Measurements from ENCODE around the gene MPG. TPM values are rescaled to one million over a fixed set of nuclear protein-coding genes. Genes with fewer than 3 reads are reported as not detected.

The MPG gene
- total RNA-seq, 1 donor from 2014 or later = 78.6 TPM

GRCh38 chr16:64914-65255, 13.1 kb upstream of the MPG start:
- Mint-ChIP-seq H3K4me1 (ENCODE audit: low read depth) (peaks cover 7% of the 10 kb centered on the region), H3K4me3 (ENCODE audit: low read depth) (no peak overlapping the region), H3K27me3 (ENCODE audit: low read depth) (peaks cover 13% of the 10 kb centered on the region), H3K36me3 (ENCODE audit: low read depth) (no peaks in the 10 kb centered on the region), H3K27ac (no peak overlapping the region), H3K9me3 (no peaks in the 10 kb centered on the region)
- intact Hi-C loops (cut with micrococcal nuclease) = loop anchor here (1.0 kb wide), 2 partner anchors 12 to 32 kb away; partner anchors contain the start of genes POLR3K and SNRNP25
- no peak for DNase-seq (ENCODE audit: low spot score)

- H3K9me3 Mint-ChIP-seq = no peaks in the 10 kb centered on the region
- peaks cover 7% of the 10 kb centered on the region for H3K4me1 Mint-ChIP-seq (ENCODE audit: low read depth)
Observed at GRCh38 chr16:65745-66144, 12.3 kb upstream of the MPG start.

GRCh38 chr16:66309-67182, 11.5 kb upstream of the MPG start:
- DNase-seq (ENCODE audit: low spot score) = no peak
- Mint-ChIP-seq H3K27ac (no peak overlapping the region), H3K27me3 (ENCODE audit: low read depth) (peaks cover 25% of the 10 kb centered on the region), H3K9me3 (no peaks in the 10 kb centered on the region), H3K4me1 (ENCODE audit: low read depth) (peaks cover 7% of the 10 kb centered on the region), H3K36me3 (ENCODE audit: low read depth) (no peaks in the 10 kb centered on the region), H3K4me3 (ENCODE audit: low read depth) (no peak overlapping the region)
- intact Hi-C loops (cut with micrococcal nuclease) = no loop called here

More at GRCh38 chr16:65745-66144, 12.3 kb upstream of the MPG start:
- H3K36me3 Mint-ChIP-seq (ENCODE audit: low read depth) = no peaks in the 10 kb centered on the region
- H3K27me3 Mint-ChIP-seq (ENCODE audit: low read depth) = peaks cover 22% of the 10 kb centered on the region
- intact Hi-C loops (cut with micrococcal nuclease) = loop anchor here (1.0 kb wide), 2 partner anchors 12 to 32 kb away; partner anchors contain the start of genes POLR3K and SNRNP25
- no peak overlapping the region for H3K27ac Mint-ChIP-seq
- H3K4me3 Mint-ChIP-seq (ENCODE audit: low read depth) = no peak overlapping the region
- peak; percentile 76 for DNase-seq (ENCODE audit: low spot score)

DNA sequence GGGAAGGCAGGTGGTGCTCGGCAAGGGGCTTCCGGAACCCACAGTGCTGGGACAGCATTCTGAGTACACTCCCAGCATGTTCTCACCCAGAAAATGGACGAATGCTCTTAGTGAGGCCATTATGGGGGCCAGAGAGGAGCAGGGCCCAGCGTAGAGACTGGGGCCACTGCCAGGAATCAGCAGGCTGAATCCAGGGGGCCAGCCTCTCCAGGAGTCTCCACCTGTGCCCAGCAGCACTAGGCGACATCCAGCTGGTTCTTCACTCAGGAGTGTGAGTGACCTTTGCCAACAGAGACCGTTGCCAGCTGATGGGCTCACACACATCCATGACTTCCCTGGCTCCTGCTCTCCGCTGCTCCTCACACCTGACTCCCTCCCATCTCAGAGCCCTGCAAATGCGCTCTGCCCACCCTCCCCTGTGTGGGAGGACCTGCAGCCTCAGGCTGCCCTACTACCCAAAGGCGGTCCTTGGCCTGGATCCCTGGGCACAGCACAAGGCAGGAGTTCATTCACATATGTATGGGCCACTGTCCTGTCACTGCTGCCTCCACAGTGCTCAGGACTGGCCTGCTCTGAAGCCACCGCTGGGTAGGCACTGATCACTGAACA, 10.7 kb upstream of the MPG start:
- no peak overlapping the region for H3K27ac Mint-ChIP-seq
- H3K36me3 Mint-ChIP-seq (ENCODE audit: low read depth) = no peaks in the 10 kb centered on the region
- no peak overlapping the region for H3K4me3 Mint-ChIP-seq (ENCODE audit: low read depth)

GRCh38 chr16:67884-68789, 9.9 kb upstream of the MPG start:
- Mint-ChIP-seq H3K27ac (no peak overlapping the region), H3K4me1 (ENCODE audit: low read depth) (peaks cover 9% of the 10 kb centered on the region), H3K4me3 (ENCODE audit: low read depth) (no peak overlapping the region), H3K36me3 (ENCODE audit: low read depth) (no peaks in the 10 kb centered on the region), H3K27me3 (ENCODE audit: low read depth) (peaks cover 33% of the 10 kb centered on the region), H3K9me3 (no peaks in the 10 kb centered on the region)
- no peak for DNase-seq (ENCODE audit: low spot score)
- intact Hi-C loops (cut with micrococcal nuclease) = no loop called here

More for the DNA sequence above, 10.7 kb upstream of the MPG start:
- no peak for DNase-seq (ENCODE audit: low spot score)
- H3K9me3 Mint-ChIP-seq = no peaks in the 10 kb centered on the region
- peaks cover 29% of the 10 kb centered on the region for H3K27me3 Mint-ChIP-seq (ENCODE audit: low read depth)
- H3K4me1 Mint-ChIP-seq (ENCODE audit: low read depth) = peaks cover 7% of the 10 kb centered on the region
- intact Hi-C loops (cut with micrococcal nuclease) = no loop called here

- peaks cover 42% of the 10 kb centered on the region for H3K27me3 Mint-ChIP-seq (ENCODE audit: low read depth)
- no peaks in the 10 kb centered on the region for H3K36me3 Mint-ChIP-seq (ENCODE audit: low read depth)
- no peak overlapping the region for H3K27ac Mint-ChIP-seq
- no peak overlapping the region for H3K4me3 Mint-ChIP-seq (ENCODE audit: low read depth)
- H3K4me1 Mint-ChIP-seq (ENCODE audit: low read depth) = peaks cover 9% of the 10 kb centered on the region
- no peaks in the 10 kb centered on the region for H3K9me3 Mint-ChIP-seq
- intact Hi-C loops (cut with micrococcal nuclease) = no loop called here
- DNase-seq (ENCODE audit: low spot score) = no peak
Observed at GRCh38 chr16:69181-69580, 8.8 kb upstream of the MPG start.

DNA sequence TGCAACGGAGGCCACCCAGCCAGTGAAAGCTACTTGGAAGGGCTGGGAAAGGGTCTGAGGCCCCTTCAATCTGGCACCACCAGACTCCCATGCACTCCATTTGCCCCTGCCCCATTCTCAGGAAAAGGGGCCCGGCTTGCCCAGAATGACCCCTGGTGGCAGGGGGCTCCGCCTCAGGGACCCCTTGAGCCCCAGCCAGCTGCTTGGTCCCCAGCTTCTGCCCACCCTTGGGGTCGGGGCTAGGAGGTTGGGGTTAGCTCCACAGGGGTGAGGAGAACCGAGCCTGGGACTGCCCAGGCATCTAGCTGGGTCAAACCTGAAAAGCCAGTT, 6.8 kb upstream of the MPG start:
- no peaks in the 10 kb centered on the region for H3K36me3 Mint-ChIP-seq (ENCODE audit: low read depth)
- H3K9me3 Mint-ChIP-seq = no peaks in the 10 kb centered on the region
- no peak overlapping the region for H3K4me3 Mint-ChIP-seq (ENCODE audit: low read depth)
- H3K4me1 Mint-ChIP-seq (ENCODE audit: low read depth) = peaks cover 5% of the 10 kb centered on the region
- H3K27ac Mint-ChIP-seq = no peak overlapping the region
- peaks cover 52% of the 10 kb centered on the region for H3K27me3 Mint-ChIP-seq (ENCODE audit: low read depth)
- intact Hi-C loops (cut with micrococcal nuclease) = loop anchor here (1.0 kb wide), 1 partner anchor 23 kb away; no protein-coding TSS in a partner anchor
- DNase-seq (ENCODE audit: low spot score) = no peak

DNA sequence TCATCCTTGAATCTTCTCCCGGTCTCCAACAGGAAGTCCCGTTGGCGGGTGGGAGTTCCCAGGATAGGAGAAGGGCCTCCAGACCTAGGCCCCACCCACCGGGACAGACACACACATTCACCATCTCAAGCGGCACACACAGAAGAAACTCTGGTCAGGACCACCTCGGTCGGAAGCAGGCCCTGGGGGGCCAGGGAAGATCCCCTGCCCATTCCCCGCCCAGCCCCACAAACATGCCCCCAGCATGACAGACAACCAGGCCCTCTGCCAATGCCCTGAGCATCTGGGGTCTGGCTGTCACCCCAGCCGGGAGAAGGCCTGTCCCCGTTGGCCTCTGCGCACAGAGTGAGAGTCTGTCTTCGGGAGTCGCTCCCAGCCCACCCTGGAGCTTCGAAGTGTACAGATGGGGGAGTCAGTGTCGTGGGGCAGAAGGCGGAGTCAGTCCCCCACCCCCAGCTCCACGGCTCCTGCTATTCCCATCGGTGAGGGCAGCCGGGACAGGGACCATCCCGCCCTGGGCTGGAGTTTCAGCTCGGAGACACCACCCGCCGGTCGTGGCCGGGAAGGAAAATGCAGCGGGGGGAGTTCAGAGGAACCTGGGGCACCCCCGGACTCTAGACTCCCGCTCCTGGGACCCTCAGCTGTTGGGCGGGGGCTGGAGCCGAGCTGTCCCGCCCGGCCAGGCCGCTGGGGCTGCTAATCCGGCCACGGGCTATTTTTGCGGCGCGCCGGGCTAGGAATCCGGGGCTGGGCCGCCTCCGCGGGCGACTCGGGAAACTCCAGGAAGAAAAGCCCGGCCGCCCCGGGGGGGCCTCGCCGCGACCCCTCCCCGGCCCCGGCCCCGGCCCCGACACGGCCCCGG, 6.3 kb upstream of the MPG start:
- H3K27me3 Mint-ChIP-seq (ENCODE audit: low read depth) = peaks cover 52% of the 10 kb centered on the region
- intact Hi-C loops (cut with micrococcal nuclease) = loop anchor here (1.0 kb wide), 1 partner anchor 23 kb away; no protein-coding TSS in a partner anchor
- no peak for DNase-seq (ENCODE audit: low spot score)
- peaks cover 11% of the 10 kb centered on the region for H3K4me1 Mint-ChIP-seq (ENCODE audit: low read depth)
- H3K36me3 Mint-ChIP-seq (ENCODE audit: low read depth) = no peaks in the 10 kb centered on the region
- no peaks in the 10 kb centered on the region for H3K9me3 Mint-ChIP-seq
- no peak overlapping the region for H3K27ac Mint-ChIP-seq
- H3K4me3 Mint-ChIP-seq (ENCODE audit: low read depth) = no peak overlapping the region

DNA sequence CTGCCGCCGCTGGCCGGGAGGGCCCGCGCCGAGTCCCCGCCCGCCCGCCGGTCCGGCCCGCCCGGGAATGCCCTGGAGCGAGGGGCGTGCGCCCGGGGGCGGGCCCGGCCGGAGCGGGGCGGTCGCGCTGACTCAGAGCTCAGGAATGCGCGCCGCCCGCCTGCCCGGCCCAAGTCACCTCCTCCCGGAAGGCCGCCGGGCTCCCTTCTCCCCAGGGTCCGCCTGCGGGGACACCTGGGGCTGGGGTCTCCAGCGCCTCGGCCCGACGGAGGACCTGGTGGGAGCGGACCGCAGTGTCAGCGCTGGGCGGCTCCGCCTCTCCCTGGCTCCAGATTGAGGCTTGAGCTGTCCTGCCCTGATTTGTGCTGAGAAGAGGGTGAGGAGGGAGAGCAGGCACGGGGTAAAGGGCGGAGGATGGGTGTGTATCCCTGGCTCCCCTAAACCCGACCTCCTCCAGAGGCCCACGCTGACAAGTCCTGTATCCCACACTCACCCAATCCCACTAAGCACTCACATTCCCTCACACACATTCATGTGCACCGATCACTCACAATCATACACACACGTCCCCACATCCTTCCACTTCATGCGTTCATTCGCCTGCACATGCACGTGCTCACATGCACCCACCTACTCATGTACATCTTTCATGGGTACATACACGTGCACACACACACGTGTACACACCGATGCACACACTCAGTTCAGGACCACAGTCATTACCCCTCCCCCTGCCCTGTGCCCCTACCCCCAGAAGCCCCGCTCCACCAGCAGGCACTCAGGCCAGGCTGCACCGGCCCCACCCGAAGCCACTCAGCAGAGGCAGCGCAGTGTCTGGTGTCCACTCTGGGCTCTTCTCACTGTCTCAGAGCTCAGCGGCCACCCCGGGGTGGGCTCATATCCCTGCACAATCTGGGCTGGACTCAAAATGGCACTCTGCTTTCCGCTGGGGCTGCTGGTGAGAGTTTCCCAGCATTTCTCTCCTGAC, 5.2 kb upstream of the MPG start, which contains the start of gene RHBDF1:
Gene RHBDF1 (minus strand): TSS at position 71 of the 988 bp plus-strand sequence. CDS start 7,616 bp downstream, outside the sequence.
- DNase-seq (ENCODE audit: low spot score) = no peak
- Mint-ChIP-seq H3K9me3 (no peaks in the 10 kb centered on the region), H3K4me1 (ENCODE audit: low read depth) (peaks cover 17% of the 10 kb centered on the region), H3K36me3 (ENCODE audit: low read depth) (no peaks in the 10 kb centered on the region), H3K27me3 (ENCODE audit: low read depth) (peaks cover 45% of the 10 kb centered on the region), H3K27ac (no peak within 1 kb of the TSS), H3K4me3 (ENCODE audit: low read depth) (peak within 1 kb of the TSS; percentile 46)
- intact Hi-C loops (cut with micrococcal nuclease) = no loop called here

GRCh38 chr16:74051-74746, 3.8 kb upstream of the MPG start:
- Mint-ChIP-seq H3K27ac (no peak overlapping the region), H3K27me3 (ENCODE audit: low read depth) (peaks cover 45% of the 10 kb centered on the region), H3K4me1 (ENCODE audit: low read depth) (peaks cover 20% of the 10 kb centered on the region), H3K9me3 (no peaks in the 10 kb centered on the region), H3K4me3 (ENCODE audit: low read depth) (no peak overlapping the region), H3K36me3 (ENCODE audit: low read depth) (no peaks in the 10 kb centered on the region)
- DNase-seq (ENCODE audit: low spot score) = no peak
- intact Hi-C loops (cut with micrococcal nuclease) = no loop called here

All from activated T-helper 2 cell treated with anti-CD3 and anti-CD28 coated beads, Interferon-gamma antibody, Interleukin-2, Interleukin-4, amounts not matched to agents 10 μg/mL and 5 μg/mL and 100 μg/mL, durations not matched to agents 14 hours and 24 hours and 36 hours (primary cell).